ENCODE results near the gene MAPK1.
"Not testable (repeated sequence)": the region's sequence is repeated elsewhere in the genome, so short reads cannot be mapped to it uniquely, and the experiment has no call there.

Gene MAPK1

GRCh38 chr22:21839765-21840140, 27.7 kb downstream of the MAPK1 start:
- H3K4me3 ChIP-seq (replicated peaks in 1 of 2; ENCODE audit: low read depth in 2 of 2, low read length in 2 of 2), result no peak overlapping the region
- no peak for DNase-seq (ENCODE audit: low read depth in 2 of 2)
- TF ChIP-seq CTCF (IDR thresholded peaks at IDR 0.05; ENCODE audit: low read depth, low read length), result no peak

- not testable (repeated sequence) for H3K4me3 ChIP-seq (replicated peaks in 1 of 2; ENCODE audit: low read depth in 2 of 2, low read length in 2 of 2); DNase-seq (ENCODE audit: low read depth in 2 of 2)
Measured at GRCh38 chr22:21839104-21839764, 28.2 kb downstream of the MAPK1 start.

GRCh38 chr22:21837248-21837979, 30.0 kb downstream of the MAPK1 start:
- H3K4me3 ChIP-seq (replicated peaks in 1 of 2; ENCODE audit: low read depth in 2 of 2, low read length in 2 of 2), result no peak overlapping the region
- no peak for TF ChIP-seq CTCF (IDR thresholded peaks at IDR 0.05; ENCODE audit: low read depth, low read length)
- peak; percentile 74 to 93 for DNase-seq (ENCODE audit: low read depth in 2 of 2)

GRCh38 chr22:21836486-21836885, 31.0 kb downstream of the MAPK1 start:
- H3K4me3 ChIP-seq (replicated peaks in 1 of 2; ENCODE audit: low read depth in 2 of 2, low read length in 2 of 2); DNase-seq (ENCODE audit: low read depth in 2 of 2): not testable (repeated sequence)

- no peak for DNase-seq (ENCODE audit: low read depth in 2 of 2)
- no peak overlapping the region for H3K4me3 ChIP-seq (replicated peaks in 1 of 2; ENCODE audit: low read depth in 2 of 2, low read length in 2 of 2)
- no peak for TF ChIP-seq CTCF (IDR thresholded peaks at IDR 0.05; ENCODE audit: low read depth, low read length)
Measured at GRCh38 chr22:21835378-21835777, 32.1 kb downstream of the MAPK1 start.

- DNase-seq (ENCODE audit: low read depth in 2 of 2), result no peak
- no peak for TF ChIP-seq CTCF (IDR thresholded peaks at IDR 0.05; ENCODE audit: low read depth, low read length)
- no peak overlapping the region for H3K4me3 ChIP-seq (replicated peaks in 1 of 2; ENCODE audit: low read depth in 2 of 2, low read length in 2 of 2)
Measured at GRCh38 chr22:21834869-21835268, 32.6 kb downstream of the MAPK1 start.

GRCh38 chr22:21832291-21833290, 34.9 kb downstream of the MAPK1 start:
- peak in 1 of 2 donors; percentile 45 for DNase-seq (ENCODE audit: low read depth in 2 of 2)
- no peak overlapping the region for H3K4me3 ChIP-seq (replicated peaks in 1 of 2; ENCODE audit: low read depth in 2 of 2, low read length in 2 of 2)
- TF ChIP-seq CTCF (IDR thresholded peaks at IDR 0.05; ENCODE audit: low read depth, low read length), result no peak

All from cardiac fibroblast (primary cell).